SK-N-SH (cell line): Measurements from ENCODE around the gene NRP2. TPM values are rescaled to one million over a fixed set of nuclear protein-coding genes. Genes with fewer than 3 reads are reported as not detected.

Source experiments
- CTCF ChIA-PET: fragments of 300-600, 350-600 bp; formaldehyde crosslinking; extraction: SDS; loops from one replicate; lab custom pipeline; 2021; lab: Yijun Ruan, JAX
- POLR2A ChIA-PET: fragments of 350-600 bp; sonication (Branson Sonifier 250); formaldehyde crosslinking; extraction: SDS; loops from one replicate; lab custom pipeline; 2020; ENCODE audit warnings: antibody characterized with exemption, inconsistent platforms; lab: Yijun Ruan, JAX
- DNase-seq: peaks from one replicate; pipeline ENCODE4 v3.0.0; 2012
- H2AFZ ChIP-seq: fragments of 200-600 bp; sonication (generic); 2 replicates; pipeline ENCODE4 v1.8.1; 2016; ENCODE audit warnings: antibody characterized with exemption, mild to moderate bottlenecking, low read depth
- H3F3A ChIP-seq: fragments of 200-600 bp; sonication (generic); replicated peaks from 2 replicates; pipeline ENCODE3; 2016; ENCODE audit warnings: antibody characterized with exemption, mild to moderate bottlenecking; ENCODE audit not compliant: insufficient read depth
- H3K27ac ChIP-seq, 2 experiments: fragments of 200-500 bp in 1 of 2; fragments of 200-600 bp in 1 of 2; sonication (Bioruptor generic) in 1 of 2; sonication (generic), shearing (Covaris generic) in 1 of 2; 2 replicates each; pipeline versions ENCODE4 v1.5.1 to v1.6.1; 2014 to 2016; ENCODE audit warnings: low read depth in 2 of 2, inconsistent platforms in 1 of 2, low read length in 1 of 2, mild to moderate bottlenecking in 1 of 2, mixed read lengths in 1 of 2
- H3K27me3 ChIP-seq: fragments of 200-600 bp; sonication (generic), shearing (Covaris generic); 2 replicates; pipeline ENCODE4 v1.6.1; 2016; ENCODE audit warnings: mixed run types; ENCODE audit not compliant: insufficient read depth
- H3K36me3 ChIP-seq, 2 experiments: fragments of 200-500 bp in 1 of 2; fragments of 200-600 bp in 1 of 2; sonication (Bioruptor generic) in 1 of 2; sonication (generic) in 1 of 2; replicated peaks in 1 of 2; 2 replicates each; pipeline versions ENCODE3 to v1.5.1; 2014 to 2016; ENCODE audit warnings: low read length in 1 of 2, mild to moderate bottlenecking in 1 of 2; ENCODE audit not compliant: insufficient read depth in 2 of 2, control insufficient read depth in 1 of 2
- H3K4me1 ChIP-seq, 2 experiments: fragments of 200-500 bp in 1 of 2; fragments of 200-600 bp in 1 of 2; sonication (Bioruptor generic) in 1 of 2; sonication (generic), shearing (Covaris generic) in 1 of 2; 2 replicates each; pipeline versions ENCODE4 v1.5.1 to v1.6.1; 2014 to 2016; ENCODE audit warnings: low read depth in 1 of 2, low read length in 1 of 2, mixed run types in 1 of 2; ENCODE audit not compliant: insufficient read depth in 2 of 2, control insufficient read depth in 1 of 2
- H3K4me2 ChIP-seq: fragments of 200-600 bp; sonication (generic), shearing (Covaris generic); 2 replicates; pipeline ENCODE4 v1.6.1; 2017; ENCODE audit warnings: mixed run types
- H3K4me3 ChIP-seq, 2 experiments: fragments of 200-500 bp in 1 of 2; fragments of 200-600 bp in 1 of 2; sonication (Bioruptor generic) in 1 of 2; sonication (generic), shearing (Covaris generic) in 1 of 2; 2 replicates each; pipeline versions ENCODE4 v1.5.1 to v1.8.1; 2014 to 2016; ENCODE audit warnings: low read depth in 2 of 2, inconsistent platforms in 1 of 2, low read length in 1 of 2, mild to moderate bottlenecking in 1 of 2, mixed read lengths in 1 of 2, moderate library complexity in 1 of 2
- H3K79me2 ChIP-seq: fragments of 200-600 bp; sonication (generic); 2 replicates; pipeline ENCODE4 v1.8.1; 2017; ENCODE audit warnings: mild to moderate bottlenecking; ENCODE audit not compliant: insufficient read depth
- H3K9ac ChIP-seq: fragments of 200-600 bp; sonication (generic); 2 replicates; pipeline ENCODE4 v1.6.1; 2017; ENCODE audit warnings: mixed run types
- H3K9me2 ChIP-seq: fragments of 200-600 bp; sonication (generic); 2 replicates; pipeline ENCODE4 v1.6.1; 2017; ENCODE audit warnings: mixed run types
- H3K9me3 ChIP-seq: fragments of 200-600 bp; sonication (generic); 2 replicates; pipeline ENCODE4 v1.6.1; 2017; ENCODE audit warnings: mixed run types, mild to moderate bottlenecking, moderate library complexity
- H4K20me1 ChIP-seq: fragments of 200-600 bp; sonication (generic); 2 replicates; pipeline ENCODE4 v1.6.1; 2017; ENCODE audit warnings: mild to moderate bottlenecking, mixed run types; ENCODE audit not compliant: insufficient read depth
- CTCF ChIP-seq: fragments of 200-600 bp; sonication (generic); IDR thresholded peaks from 2 replicates; pipeline ENCODE4 v1.6.1; 2017; ENCODE audit warnings: antibody characterized with exemption, mild to moderate bottlenecking, moderate library complexity
- EP300 ChIP-seq, 2 experiments: IDR thresholded peaks; 2 replicates each; pipeline versions ENCODE4 v1.4.0 to v1.6.1; 2012; ENCODE audit warnings: borderline replicate concordance in 1 of 2, low read depth in 1 of 2, low read length in 1 of 2
- EZH2phosphoT487 ChIP-seq: fragments of 200-600 bp; sonication (generic); IDR thresholded peaks from 2 replicates; pipeline ENCODE4 v1.6.1; 2017; ENCODE audit warnings: low read depth, mixed run types, mild to moderate bottlenecking, antibody characterized with exemption, moderate library complexity, borderline replicate concordance
- FOSL2 ChIP-seq: IDR thresholded peaks from 2 replicates; pipeline ENCODE4 v1.4.0; 2012; ENCODE audit warnings: low read depth, mild to moderate bottlenecking, moderate library complexity, borderline replicate concordance
- FOXJ3 ChIP-seq: sonication (generic); formaldehyde crosslinking; IDR thresholded peaks from 2 replicates; pipeline ENCODE4 v1.5.1; 2020; ENCODE audit warnings: mild to moderate bottlenecking, missing genetic modification reagents
- GATA2 ChIP-seq: sonication (generic); formaldehyde crosslinking; IDR thresholded peaks from 2 replicates; pipeline ENCODE4 v1.5.0; 2020; ENCODE audit warnings: mild to moderate bottlenecking, missing genetic modification reagents
- JUND ChIP-seq: IDR thresholded peaks from 2 replicates; pipeline ENCODE4 v1.4.0; 2012
- MAX ChIP-seq: IDR thresholded peaks from 2 replicates; pipeline ENCODE4 v1.4.0; 2012; ENCODE audit warnings: low read depth
- MEF2A ChIP-seq: IDR thresholded peaks from 2 replicates; pipeline ENCODE4 v1.4.0; 2012; ENCODE audit warnings: low read depth, borderline replicate concordance
- NRF1 ChIP-seq: IDR thresholded peaks from 2 replicates; pipeline ENCODE4 v1.6.1; 2012; ENCODE audit warnings: low read depth, mild to moderate bottlenecking, low read length
- PBX3 ChIP-seq: IDR thresholded peaks from 2 replicates; pipeline ENCODE4; 2012
- POLR2AphosphoS5 ChIP-seq: IDR thresholded peaks from 2 replicates; pipeline ENCODE4 v1.6.1; 2012; ENCODE audit warnings: low read depth, low read length
- RAD21 ChIP-seq: IDR thresholded peaks from 2 replicates; pipeline ENCODE4 v1.6.1; 2012; ENCODE audit warnings: mild to moderate bottlenecking, low read length
- REST ChIP-seq: IDR thresholded peaks from 2 replicates; pipeline ENCODE4 v1.6.1; 2012; ENCODE audit warnings: mild to moderate bottlenecking, low read depth, low read length, moderate library complexity
- SMC3 ChIP-seq: IDR thresholded peaks from 2 replicates; pipeline ENCODE4 v1.6.1; 2012; ENCODE audit warnings: low read depth, low read length, improper control_type of control experiment
- TAF1 ChIP-seq: IDR thresholded peaks from 2 replicates; pipeline ENCODE4 v1.6.1; 2012; ENCODE audit warnings: low read depth, mild to moderate bottlenecking, low read length, moderate library complexity, borderline replicate concordance
- TEAD4 ChIP-seq: IDR thresholded peaks from 2 replicates; pipeline ENCODE4 v1.4.0; 2012; ENCODE audit warnings: mild to moderate bottlenecking, borderline replicate concordance; ENCODE audit not compliant: insufficient read depth
- USF1 ChIP-seq: IDR thresholded peaks from 2 replicates; pipeline ENCODE4 v1.4.0; 2012; ENCODE audit warnings: low read depth, borderline replicate concordance
- USF2 ChIP-seq: fragments of 150-350 bp; IDR thresholded peaks from 2 replicates; pipeline ENCODE4 v1.6.1; 2017; ENCODE audit warnings: antibody characterized with exemption, low read length, low read depth, borderline replicate concordance
- YY1 ChIP-seq: IDR thresholded peaks from 2 replicates; pipeline ENCODE4 v1.4.0; 2012; ENCODE audit warnings: low read depth, mild to moderate bottlenecking
- WGBS: methylation state at CpG from one replicate; pipeline ENCODE4 v1.1.6; 2017; ENCODE audit warnings: low lambda C conversion rate; 5-methylcytosine and 5-hydroxymethylcytosine counted together
- polyA plus RNA-seq, 3 experiments: library from polyadenylated mRNA; depleted of rRNA; stranded (reverse); fragments of >200 nt; gene quantifications; 2 replicates each; pipeline ENCODE4 v1.2.3, GENCODE V29; 2012

The NRP2 gene
- polyA plus RNA-seq, 1 of the 3 experiments (the other 2 are of a cell fraction): 68.8 TPM

GRCh38 chr2:205643391-205643885 lies 38.9 kb upstream of the NRP2 start:
- peaks cover 0 to 2% of the 10 kb centered on the region in 2 experiments; a peak in 1 of 4 replicates for H3K4me1 ChIP-seq
- H3K9me3 ChIP-seq: no peaks in the 10 kb centered on the region
- H2AFZ ChIP-seq: no peak overlapping the region
- POLR2A ChIA-PET: no interaction called here
- WGBS: 88% methylated on average over 10 of the region's 10 CpGs
- H3K27ac ChIP-seq: no peak overlapping the region
- no peak overlapping the region for H3K9ac ChIP-seq
- H3K36me3 ChIP-seq: no peaks in the 10 kb centered on the region
- H3K4me3 ChIP-seq: no peak overlapping the region
- H3K9me2 ChIP-seq: no peaks in the 10 kb centered on the region
- H3K27me3 ChIP-seq: no peaks in the 10 kb centered on the region
- H3K4me2 ChIP-seq: no peak overlapping the region
- no peaks in the 10 kb centered on the region for H4K20me1 ChIP-seq
- H3F3A ChIP-seq: peaks cover 8% of the 10 kb centered on the region
- DNase-seq: no peak
- TF ChIP-seq PBX3 (no peak), RAD21 (no peak), MAX (no peak), POLR2AphosphoS5 (no peak), SMC3 (no peak), TEAD4 (no peak), USF1 (no peak), FOXJ3 (CRISPR knock-in tag) (no peak), MEF2A (no peak)
- TF ChIP-seq, all 33 proteins: peak for 0
- no peaks in the 10 kb centered on the region for H3K79me2 ChIP-seq
- CTCF ChIA-PET: interaction anchor here (0.7 to 1.3 kb wide), 3 partner anchors 12 to 77 kb away, joined by 3 to 5 read pairs (median 3); no protein-coding TSS in a partner anchor

- Histone ChIP-seq H3K79me2 (no peaks in the 10 kb centered on the region), H3K9me2 (no peaks in the 10 kb centered on the region), H3K4me2 (no peak overlapping the region), H4K20me1 (no peaks in the 10 kb centered on the region), H3K4me3 (no peak overlapping the region), H3K27ac (no peak overlapping the region), H3K36me3 (no peaks in the 10 kb centered on the region), H2AFZ (no peak overlapping the region), H3F3A (peaks cover 8% of the 10 kb centered on the region), H3K4me1 (peaks cover 0 to 2% of the 10 kb centered on the region in 2 experiments; a peak in 1 of 4 replicates), H3K9ac (no peak overlapping the region), H3K9me3 (no peaks in the 10 kb centered on the region), H3K27me3 (no peaks in the 10 kb centered on the region)
- ChIA-PET CTCF (interaction anchor here (1.4 kb wide), 1 partner anchor 32 kb away, joined by 6 read pairs; no protein-coding TSS in a partner anchor), POLR2A (no interaction called here)
- DNase-seq: no peak
- 86% methylated on average over 5 of the region's 5 CpGs for WGBS
- TF ChIP-seq NRF1: no peak
- TF ChIP-seq GATA2 (CRISPR knock-in tag): no peak
- no peak for TF ChIP-seq USF2
- no peak for TF ChIP-seq REST
- no peak for TF ChIP-seq TAF1
- TF ChIP-seq YY1: no peak
- TF ChIP-seq RAD21: no peak
- no peak for TF ChIP-seq EZH2phosphoT487
- TF ChIP-seq EP300 (IDR thresholded peaks at IDR 0.05; ENCODE audit: borderline replicate concordance in 1 of 2, low read depth in 1 of 2, low read length in 1 of 2): no peak
- no peak for TF ChIP-seq FOSL2
- no peak for TF ChIP-seq JUND
- TF ChIP-seq CTCF: no peak
Observed at GRCh38 chr2:205644018-205644417, 38.3 kb upstream of the NRP2 start.
